Measurements from ENCODE around the gene RAD51. TPM values are rescaled to one million over a fixed set of nuclear protein-coding genes. Genes with fewer than 3 reads are reported as not detected.

Gene RAD51
- total RNA-seq, 2 donors from 2014 or later, result 1.5 to 2.0 TPM

Other genes starting within 250 kb of the RAD51 start
- 1 to 10 TPM; 4.4 to 7.5 TPM for gene CHST14, start 224.2 kb upstream of the RAD51 start, total RNA-seq
- gene CCDC32, start 130.1 kb upstream of the RAD51 start, total RNA-seq, result 10 to 100 TPM; 20.9 to 28.5 TPM
- 10 to 100 TPM in 1 of 2 donors, 1 to 10 TPM in 1; 9.1 to 15.1 TPM for gene RPUSD2, start 125.9 kb upstream of the RAD51 start, total RNA-seq
- 1 to 10 TPM in 1 of 2 donors, under 1 TPM in 1; 0.77 to 4.6 TPM for gene KNL1, start 100.9 kb upstream of the RAD51 start, total RNA-seq
- gene RMDN3, start 60.1 kb downstream of the RAD51 start, total RNA-seq, result 10 to 100 TPM; 31.4 to 33.1 TPM
- gene GCHFR, start 68.9 kb downstream of the RAD51 start, total RNA-seq, result 10 to 100 TPM; 16.4 to 20.5 TPM
- gene C15orf62, start 74.8 kb downstream of the RAD51 start, total RNA-seq, result 1 to 10 TPM in 1 of 2 donors, under 1 TPM in 1; 0.89 to 1.2 TPM
- gene ZFYVE19, start 111.9 kb downstream of the RAD51 start, total RNA-seq, result 10 to 100 TPM; 19.5 to 22.7 TPM
- gene DNAJC17, start 112.3 kb downstream of the RAD51 start, total RNA-seq, result 10 to 100 TPM; 24.1 to 27.7 TPM
- gene PPP1R14D, start 133.5 kb downstream of the RAD51 start, total RNA-seq, result not detected
- gene SPINT1, start 148.9 kb downstream of the RAD51 start, total RNA-seq, result 1 to 10 TPM; 2.5 to 4.1 TPM
- under 1 TPM in 1 of 2 donors, not detected in 1; 0.18 TPM for gene RHOV, start 179.1 kb downstream of the RAD51 start, total RNA-seq
- 10 to 100 TPM; 13.6 to 18.4 TPM for gene VPS18, start 199.3 kb downstream of the RAD51 start, total RNA-seq
- not detected for gene DLL4, start 234.2 kb downstream of the RAD51 start, total RNA-seq

Measured in T-helper 17 cell (primary cell).